ENCODE results near the gene SCUBE2. TPM values are rescaled to one million over a fixed set of nuclear protein-coding genes. Genes with fewer than 3 reads are reported as not detected.

The SCUBE2 gene
- total and polyA plus RNA-seq, 2 donors (not counting 1 experiment from before 2014, with no cell fraction given): not detected

DNA sequence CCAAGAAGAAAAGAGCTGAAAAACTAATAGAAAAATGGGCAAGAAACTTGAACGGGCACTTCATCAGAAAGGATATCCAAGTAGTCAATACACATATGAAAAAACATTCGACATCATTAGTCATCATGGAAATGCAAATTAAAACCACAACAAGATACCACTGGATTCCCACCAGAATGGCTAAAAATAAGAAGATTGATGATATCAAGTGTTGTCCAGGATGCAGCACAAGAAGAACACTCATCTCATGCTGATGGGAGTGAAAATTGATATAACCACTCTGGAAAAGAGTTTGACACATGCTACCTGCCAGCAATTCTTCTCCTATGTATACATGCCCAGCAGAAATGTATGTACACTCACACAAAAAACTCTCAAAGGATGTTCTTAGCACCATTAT, 26.9 kb upstream of the SCUBE2 start:
- TF ChIP-seq, protein P1, sequence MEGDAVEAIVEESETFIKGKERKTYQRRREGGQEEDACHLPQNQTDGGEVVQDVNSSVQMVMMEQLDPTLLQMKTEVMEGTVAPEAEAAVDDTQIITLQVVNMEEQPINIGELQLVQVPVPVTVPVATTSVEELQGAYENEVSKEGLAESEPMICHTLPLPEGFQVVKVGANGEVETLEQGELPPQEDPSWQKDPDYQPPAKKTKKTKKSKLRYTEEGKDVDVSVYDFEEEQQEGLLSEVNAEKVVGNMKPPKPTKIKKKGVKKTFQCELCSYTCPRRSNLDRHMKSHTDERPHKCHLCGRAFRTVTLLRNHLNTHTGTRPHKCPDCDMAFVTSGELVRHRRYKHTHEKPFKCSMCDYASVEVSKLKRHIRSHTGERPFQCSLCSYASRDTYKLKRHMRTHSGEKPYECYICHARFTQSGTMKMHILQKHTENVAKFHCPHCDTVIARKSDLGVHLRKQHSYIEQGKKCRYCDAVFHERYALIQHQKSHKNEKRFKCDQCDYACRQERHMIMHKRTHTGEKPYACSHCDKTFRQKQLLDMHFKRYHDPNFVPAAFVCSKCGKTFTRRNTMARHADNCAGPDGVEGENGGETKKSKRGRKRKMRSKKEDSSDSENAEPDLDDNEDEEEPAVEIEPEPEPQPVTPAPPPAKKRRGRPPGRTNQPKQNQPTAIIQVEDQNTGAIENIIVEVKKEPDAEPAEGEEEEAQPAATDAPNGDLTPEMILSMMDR (IDR thresholded peaks at IDR 0.05): no peak
- no peak for TF ChIP-seq EZH2 (IDR thresholded peaks at IDR 0.05; ENCODE audit: borderline replicate concordance, insufficient read depth, low read depth, low read length, poor library complexity, severe bottlenecking)
- Histone ChIP-seq H3K79me2 (ENCODE audit: control insufficient read depth, insufficient read depth, low read length) (no peaks in the 10 kb centered on the region), H3K27me3 (replicated peaks in 1 of 4; ENCODE audit: control extremely low read depth in 1 of 4, control insufficient read depth in 3 of 4, insufficient read depth in 4 of 4, low read length in 3 of 4) (no peaks in the 10 kb centered on the region), H3K4me1 (ENCODE audit: control insufficient read depth in 2 of 2, insufficient read depth in 2 of 2, low read length in 2 of 2) (no peaks in the 10 kb centered on the region), H3K9me3 (ENCODE audit: control extremely low read depth in 1 of 3, control insufficient read depth in 2 of 3, insufficient read depth in 1 of 3, low read length in 2 of 3) (peaks cover 0 to 3% (median 3%) of the 10 kb centered on the region in 3 donors), H3K36me3 (replicated peaks in 1 of 2; ENCODE audit: control extremely low read depth in 1 of 2, control insufficient read depth in 1 of 2, extremely low read depth in 1 of 2, insufficient read depth in 2 of 2, low read length in 1 of 2) (no peaks in the 10 kb centered on the region), H3K27ac (ENCODE audit: low read length in 2 of 2) (no peak overlapping the region), H3K9ac (ENCODE audit: low read length) (no peak overlapping the region), H3K4me3 (ENCODE audit: control extremely low read depth in 1 of 5, extremely low read depth in 1 of 5, insufficient read depth in 1 of 5, low read depth in 2 of 5, low read length in 4 of 5) (no peak overlapping the region), H4K20me1 (ENCODE audit: control insufficient read depth, insufficient read depth, low read length, poor library complexity, severe bottlenecking) (no peaks in the 10 kb centered on the region), H3K4me2 (replicated peaks; ENCODE audit: low read depth, low read length, poor library complexity, severe bottlenecking) (no peak overlapping the region), H2AFZ (ENCODE audit: insufficient read depth, low read depth, low read length, poor library complexity, severe bottlenecking) (no peak overlapping the region)
- Mint-ChIP-seq H3K9me3 (ENCODE audit: insufficient read depth) (peaks cover under 1% of the 10 kb centered on the region), H3K27me3 (peaks cover 7% of the 10 kb centered on the region), H3K4me3 (no peak overlapping the region), H3K27ac (no peak overlapping the region), H3K4me1 (peaks cover 2% of the 10 kb centered on the region)
- no peak for ATAC-seq (ENCODE audit: low read depth)
- ChIA-PET POLR2A (no interaction called here), CTCF (interaction anchor here (0.6 to 1.0 kb wide), 3 partner anchors 13 to 964 kb away, joined by 3 to 4 read pairs (median 3); no protein-coding TSS in a partner anchor)
- no CpG with 5 or more reads among the region's 2 CpGs for WGBS (ENCODE audit: insufficient coverage)
- no peak for DNase-seq
- intact Hi-C loops (cut with micrococcal nuclease): no loop called here

DNA sequence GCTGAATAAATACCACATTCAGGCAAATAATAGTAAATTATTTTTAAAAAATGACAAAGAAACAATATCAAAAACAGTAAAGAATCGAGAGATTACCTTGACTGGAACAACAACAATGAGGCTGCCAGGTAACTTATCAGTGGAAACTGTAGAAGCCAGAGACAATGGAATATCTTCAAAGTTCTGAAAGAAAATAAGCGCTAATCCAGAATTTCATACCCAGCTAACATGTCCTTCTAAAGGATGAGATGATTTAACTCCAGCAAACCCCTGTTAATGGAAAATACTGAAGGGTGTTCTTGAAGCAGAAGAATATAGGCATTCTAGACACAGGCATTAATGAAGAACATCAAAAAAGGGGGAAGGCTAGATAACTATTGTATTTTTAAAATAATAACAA, 20.7 kb upstream of the SCUBE2 start:
- Histone ChIP-seq H3K9ac (ENCODE audit: low read length) (no peak overlapping the region), H3K79me2 (ENCODE audit: control insufficient read depth, insufficient read depth, low read length) (no peaks in the 10 kb centered on the region), H3K4me2 (replicated peaks; ENCODE audit: low read depth, low read length, poor library complexity, severe bottlenecking) (no peak overlapping the region), H3K9me3 (ENCODE audit: control extremely low read depth in 1 of 3, control insufficient read depth in 2 of 3, insufficient read depth in 1 of 3, low read length in 2 of 3) (peaks cover 5 to 13% (median 7%) of the 10 kb centered on the region in 3 donors), H3K36me3 (replicated peaks in 1 of 2; ENCODE audit: control extremely low read depth in 1 of 2, control insufficient read depth in 1 of 2, extremely low read depth in 1 of 2, insufficient read depth in 2 of 2, low read length in 1 of 2) (no peaks in the 10 kb centered on the region), H3K4me1 (ENCODE audit: control insufficient read depth in 2 of 2, insufficient read depth in 2 of 2, low read length in 2 of 2) (no peaks in the 10 kb centered on the region), H4K20me1 (ENCODE audit: control insufficient read depth, insufficient read depth, low read length, poor library complexity, severe bottlenecking) (no peaks in the 10 kb centered on the region), H2AFZ (ENCODE audit: insufficient read depth, low read depth, low read length, poor library complexity, severe bottlenecking) (no peak overlapping the region), H3K27me3 (replicated peaks in 1 of 4; ENCODE audit: control extremely low read depth in 1 of 4, control insufficient read depth in 3 of 4, insufficient read depth in 4 of 4, low read length in 3 of 4) (no peaks in the 10 kb centered on the region), H3K27ac (ENCODE audit: low read length in 2 of 2) (no peak overlapping the region), H3K4me3 (ENCODE audit: control extremely low read depth in 1 of 5, extremely low read depth in 1 of 5, insufficient read depth in 1 of 5, low read depth in 2 of 5, low read length in 4 of 5) (no peak overlapping the region)
- Mint-ChIP-seq H3K4me1 (no peaks in the 10 kb centered on the region), H3K9me3 (ENCODE audit: insufficient read depth) (peaks cover 4% of the 10 kb centered on the region), H3K27me3 (peaks cover 7% of the 10 kb centered on the region), H3K27ac (no peak overlapping the region), H3K4me3 (no peak overlapping the region)
- POLR2A ChIA-PET: no interaction called here
- WGBS (ENCODE audit: insufficient coverage): no CpG with 5 or more reads among the region's 2 CpGs
- no peak for TF ChIP-seq EZH2 (IDR thresholded peaks at IDR 0.05; ENCODE audit: borderline replicate concordance, insufficient read depth, low read depth, low read length, poor library complexity, severe bottlenecking)
- TF ChIP-seq, protein P1 (IDR thresholded peaks at IDR 0.05): no peak
- CTCF ChIA-PET: interaction anchor here (1.6 kb wide), 1 partner anchor 25 kb away, joined by 6 read pairs; no protein-coding TSS in a partner anchor
- intact Hi-C loops (cut with micrococcal nuclease): no loop called here
- no peak for DNase-seq
- no peak for ATAC-seq (ENCODE audit: low read depth)
